ENCODE results near the gene TCF12.

TCF12 gene

DNA sequence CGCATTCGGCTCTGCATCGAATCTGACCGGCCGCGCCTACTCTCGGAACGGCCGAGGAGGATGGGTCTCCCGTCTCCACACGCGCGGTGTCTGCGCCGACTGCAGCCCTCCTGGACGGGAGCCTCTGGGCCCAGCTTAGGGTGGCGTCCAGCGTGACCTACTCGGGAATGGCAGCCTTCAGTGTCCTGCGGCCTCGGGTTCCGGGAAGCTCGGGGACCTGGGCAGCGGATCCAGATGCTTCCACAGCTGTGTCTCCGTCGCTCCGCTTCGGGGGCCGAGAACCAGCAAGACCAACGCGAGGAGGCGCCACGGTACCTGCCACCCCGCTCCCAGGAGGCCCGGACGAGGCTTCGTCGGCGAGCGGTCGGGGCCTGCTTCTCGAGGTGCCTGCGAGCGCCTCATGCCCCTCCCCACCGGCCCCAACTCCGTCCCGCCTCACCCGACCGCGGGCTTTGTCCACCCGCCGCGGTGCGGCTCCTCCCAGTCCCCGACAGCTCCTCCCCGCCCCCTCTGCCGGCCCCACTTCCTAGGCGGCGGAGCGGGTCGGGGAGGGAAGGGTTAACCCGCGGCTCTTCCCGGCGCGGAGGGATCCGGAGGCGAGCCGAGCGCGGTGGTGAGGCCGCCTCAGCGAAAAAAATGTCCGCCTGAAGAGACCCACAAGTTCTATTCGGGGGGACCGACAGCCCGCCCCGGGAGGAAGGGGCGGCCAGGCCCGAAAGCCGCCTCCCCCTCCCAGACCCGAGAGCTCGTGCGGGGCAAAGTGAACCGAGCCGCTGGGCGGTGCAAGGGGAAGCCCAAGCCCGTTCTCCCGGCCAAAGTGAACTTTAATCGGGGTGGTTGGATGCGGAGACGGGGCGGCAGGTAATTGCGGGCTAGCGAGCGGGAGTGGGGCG is at the start of gene TCF12:
Gene TCF12, plus strand, starts transcription at position 599 of the 893 bp plus-strand sequence. CDS start 1,270 bp downstream, outside the sequence.
- peak; percentile 91 for DNase-seq

GRCh38 chr15:56869573-56869972 is 48.9 kb upstream of the TCF12 start:
- no peak for DNase-seq

GRCh38 chr15:56871185-56871584 is 47.3 kb upstream of the TCF12 start:
- no peak for DNase-seq

DNA sequence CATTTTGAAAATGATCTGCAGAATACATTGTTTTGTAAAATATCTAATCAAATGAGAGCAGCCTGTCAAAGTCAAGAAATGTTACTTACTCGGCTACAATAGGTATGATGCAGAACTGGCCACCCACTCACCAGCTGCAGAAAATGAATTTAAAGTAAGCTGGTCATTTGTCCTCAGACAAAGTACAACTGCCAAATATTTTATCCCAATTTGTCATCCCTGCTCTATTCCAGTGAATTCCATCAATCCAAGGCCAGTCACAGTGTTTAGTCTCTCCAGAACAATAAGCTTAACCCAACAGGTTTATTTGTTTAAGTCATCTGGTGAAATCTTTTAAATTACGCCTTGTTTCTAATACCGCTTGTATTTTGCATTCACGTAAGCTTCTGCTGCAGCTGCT is 46.6 kb upstream of the TCF12 start:
- no peak for DNase-seq

GRCh38 chr15:56877255-56877970 is 41.0 kb upstream of the TCF12 start:
- no peak for DNase-seq

- DNase-seq, result no peak
Measured at GRCh38 chr15:56879502-56879901, 38.9 kb upstream of the TCF12 start.

GRCh38 chr15:56883088-56883487 is 35.4 kb upstream of the TCF12 start:
- no peak for DNase-seq

- DNase-seq, result no peak
Measured at GRCh38 chr15:56886363-56886931, 32.0 kb upstream of the TCF12 start.

DNA sequence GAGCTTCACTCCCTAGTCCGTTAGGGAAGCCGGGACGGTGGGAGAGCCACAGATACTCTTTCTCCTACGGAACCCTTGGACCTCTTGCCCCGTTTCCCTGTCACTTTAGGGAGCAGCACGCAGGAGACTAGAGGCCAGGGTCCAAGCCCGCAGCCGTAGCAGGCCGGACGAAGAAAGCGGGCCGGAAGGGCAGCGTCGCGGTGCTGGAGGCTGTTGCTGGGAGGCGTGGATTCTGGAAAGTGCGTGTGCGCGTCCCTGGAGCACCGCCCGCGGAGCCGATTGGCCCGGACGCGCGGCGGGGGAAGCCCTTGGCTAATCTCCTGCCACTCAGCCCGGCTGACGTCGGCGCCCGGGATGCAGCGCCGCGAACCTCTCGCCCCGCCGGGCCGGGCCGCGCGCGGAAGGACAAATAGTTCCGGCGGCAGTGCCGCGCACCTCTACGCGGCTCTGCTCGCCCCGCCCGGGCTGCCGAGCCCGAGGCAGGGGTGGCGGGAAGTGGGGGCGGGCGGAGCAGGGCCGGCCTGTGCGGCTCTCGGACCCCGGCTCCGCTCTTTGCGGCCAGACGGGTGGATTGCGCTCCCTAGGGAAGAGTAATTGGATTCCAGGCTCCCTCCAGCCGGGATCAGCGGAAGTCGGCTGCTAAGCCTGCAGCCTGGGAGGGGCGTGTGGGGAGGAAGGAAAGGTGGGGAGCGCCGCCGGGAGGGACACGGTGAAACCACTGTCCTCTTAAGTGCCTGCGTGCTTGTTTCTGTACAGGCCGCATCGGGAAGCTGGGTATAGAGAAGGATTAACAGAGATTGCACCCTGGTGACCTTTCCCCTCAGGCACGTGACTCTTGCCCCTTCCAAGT is 31.3 kb upstream of the TCF12 start:
- peak; percentile 84 for DNase-seq

- no peak for DNase-seq
Measured at GRCh38 chr15:56887782-56888438, 30.5 kb upstream of the TCF12 start.

DNA sequence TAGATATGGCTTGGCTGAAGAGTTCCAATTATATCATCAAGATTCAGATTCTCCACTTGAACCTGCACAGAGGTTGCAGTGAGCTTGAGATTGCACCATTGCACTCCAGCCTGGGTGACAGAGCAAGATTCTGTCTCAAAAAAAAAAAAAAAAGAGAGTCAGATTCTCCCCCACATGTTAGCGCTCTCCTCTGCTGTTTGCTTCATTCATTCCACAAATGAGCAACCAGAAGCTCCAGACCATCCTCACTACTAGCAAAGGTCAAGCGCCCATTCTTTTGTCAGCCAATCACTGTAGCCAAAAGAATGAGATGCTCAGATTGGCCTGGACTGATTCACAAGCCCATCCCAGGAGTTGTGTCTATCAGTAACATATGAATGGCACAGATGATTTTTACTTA is 28.4 kb upstream of the TCF12 start:
- no peak for DNase-seq

DNA sequence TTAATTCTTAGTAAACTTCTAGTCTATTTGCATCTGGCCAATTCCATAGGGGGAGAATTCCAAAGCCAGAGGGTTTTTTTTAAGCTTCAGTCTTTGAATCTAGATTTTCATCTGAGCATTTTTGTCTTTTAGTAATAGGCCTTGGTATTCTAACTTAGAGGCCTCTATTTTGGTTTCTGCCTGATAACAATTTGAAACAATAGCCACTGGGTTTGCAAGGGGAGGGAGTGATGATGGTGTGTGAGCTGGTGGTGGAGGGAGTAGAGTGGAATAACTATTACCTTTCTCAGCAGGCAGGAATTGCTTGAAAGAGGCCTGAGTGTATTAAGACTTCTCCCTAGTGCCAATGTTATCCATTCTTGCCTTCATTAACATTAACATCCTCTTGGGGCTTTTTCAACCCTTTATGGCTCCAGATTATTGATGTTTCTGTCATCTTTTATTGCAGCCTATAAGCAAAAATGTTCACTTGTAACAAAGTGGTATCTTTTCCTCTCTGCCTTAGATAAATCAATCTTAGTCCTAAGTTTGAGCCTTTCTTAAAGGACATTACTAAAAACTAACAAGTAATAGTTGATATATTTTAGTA is 26.5 kb upstream of the TCF12 start:
- no peak for DNase-seq

GRCh38 chr15:56892659-56893363 is 25.6 kb upstream of the TCF12 start:
- no peak for DNase-seq

- no peak for DNase-seq
Measured at GRCh38 chr15:56893364-56893678, 25.1 kb upstream of the TCF12 start.

GRCh38 chr15:56894601-56895000 is 23.8 kb upstream of the TCF12 start:
- DNase-seq, result no peak

- no peak for DNase-seq
Measured at GRCh38 chr15:56901931-56902330, 16.5 kb upstream of the TCF12 start.

DNA sequence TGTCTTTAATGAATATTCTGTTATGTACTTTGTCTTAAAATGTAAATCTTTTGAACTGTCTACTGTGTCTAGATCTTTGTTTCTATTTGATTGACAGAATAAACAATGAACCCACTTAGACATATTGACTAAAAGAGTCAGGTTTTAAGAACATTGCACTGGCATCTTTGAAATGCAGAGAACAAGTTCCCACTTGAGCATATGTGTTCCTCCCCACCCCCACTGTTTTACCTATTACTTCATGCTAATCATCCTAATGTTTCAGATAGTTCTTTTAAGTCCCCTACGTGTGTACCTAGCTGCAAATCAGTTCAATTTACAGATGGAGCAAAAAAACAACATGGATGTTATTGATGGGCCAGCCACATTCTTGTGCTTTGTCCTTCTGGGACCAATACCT is 11.7 kb upstream of the TCF12 start:
- no peak for DNase-seq

DNA sequence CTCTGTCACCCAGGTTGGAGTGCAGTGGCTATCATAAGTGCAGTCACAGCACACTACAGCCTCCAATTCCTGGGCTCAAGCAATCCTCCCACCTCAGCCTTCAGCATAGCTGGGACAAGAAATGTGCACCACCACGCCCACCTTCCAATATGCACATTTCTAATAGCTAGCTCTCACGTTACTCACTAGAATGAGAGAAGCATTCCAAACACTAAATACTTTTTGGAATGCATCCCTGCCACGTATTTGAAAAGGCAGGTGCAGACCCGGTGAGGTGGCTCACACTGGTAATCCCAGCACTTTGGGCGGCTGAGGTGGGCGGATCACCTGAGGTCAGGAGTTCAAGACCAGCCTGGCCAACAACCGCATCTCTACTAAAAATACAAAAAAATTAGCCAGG is 7.6 kb upstream of the TCF12 start:
- no peak for DNase-seq

- DNase-seq, result no peak
Measured at GRCh38 chr15:56913241-56913640, 5.2 kb upstream of the TCF12 start.

GRCh38 chr15:56913670-56914069 is 4.8 kb upstream of the TCF12 start:
- no peak for DNase-seq

DNA sequence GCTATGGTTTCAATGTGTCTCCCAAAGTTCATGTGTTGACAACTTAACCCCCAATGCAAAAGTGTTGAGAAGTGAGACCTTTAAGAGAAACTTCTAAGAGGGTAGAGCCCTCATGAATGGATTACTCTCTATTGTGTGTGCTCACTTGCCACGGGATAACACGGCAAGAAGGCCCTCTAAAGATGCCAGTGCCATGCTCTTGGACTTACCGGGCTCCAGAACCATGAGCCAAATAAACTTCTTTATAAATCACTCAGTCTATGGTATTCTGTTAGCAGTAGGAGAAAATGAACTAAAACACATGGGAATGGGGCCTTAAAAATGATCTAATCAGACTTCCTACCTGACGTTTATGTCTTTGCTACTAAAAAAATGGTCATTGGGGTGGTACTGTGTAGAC is 2.6 kb upstream of the TCF12 start:
- no peak for DNase-seq
